GM19324 (cell line): ENCODE results near the gene OLFM4.
"Not testable (repeated sequence)": the region's sequence is repeated elsewhere in the genome, so short reads cannot be mapped to it uniquely, and the experiment has no call there.

Experiments
- ATAC-seq: cut with Tn5 transposase; IDR thresholded peaks from one replicate; pipeline ENCODE4 v1.9.1; 2021; ENCODE audit warnings: mild to moderate bottlenecking, moderate library complexity; ENCODE audit not compliant: unreplicated experiment, low FRiP score

OLFM4 gene

DNA sequence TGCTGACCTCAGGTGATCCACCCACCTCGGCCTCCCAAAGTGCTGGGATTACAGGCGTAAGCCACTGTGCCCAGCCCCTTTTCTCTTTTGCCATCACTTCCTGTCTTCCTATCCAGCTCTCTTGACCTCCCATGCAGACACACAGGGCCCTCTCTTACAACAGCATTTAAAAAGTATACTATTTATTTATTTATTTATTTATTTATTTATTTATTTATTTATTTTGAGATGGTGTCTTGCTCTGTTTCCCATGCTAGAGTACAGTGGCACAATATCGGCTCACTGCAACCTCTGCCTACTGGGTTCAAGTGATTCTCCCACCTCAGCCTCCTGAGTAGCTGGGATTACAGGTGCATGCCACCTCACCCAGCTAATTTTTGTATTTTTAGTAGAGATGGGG is 14.6 kb upstream of the OLFM4 start:
- not testable (repeated sequence) for ATAC-seq

GRCh38 chr13:53014495-53015443 is 13.8 kb upstream of the OLFM4 start:
- no peak for ATAC-seq

- no peak for ATAC-seq
Measured at GRCh38 chr13:53015971-53016370, 12.6 kb upstream of the OLFM4 start.

DNA sequence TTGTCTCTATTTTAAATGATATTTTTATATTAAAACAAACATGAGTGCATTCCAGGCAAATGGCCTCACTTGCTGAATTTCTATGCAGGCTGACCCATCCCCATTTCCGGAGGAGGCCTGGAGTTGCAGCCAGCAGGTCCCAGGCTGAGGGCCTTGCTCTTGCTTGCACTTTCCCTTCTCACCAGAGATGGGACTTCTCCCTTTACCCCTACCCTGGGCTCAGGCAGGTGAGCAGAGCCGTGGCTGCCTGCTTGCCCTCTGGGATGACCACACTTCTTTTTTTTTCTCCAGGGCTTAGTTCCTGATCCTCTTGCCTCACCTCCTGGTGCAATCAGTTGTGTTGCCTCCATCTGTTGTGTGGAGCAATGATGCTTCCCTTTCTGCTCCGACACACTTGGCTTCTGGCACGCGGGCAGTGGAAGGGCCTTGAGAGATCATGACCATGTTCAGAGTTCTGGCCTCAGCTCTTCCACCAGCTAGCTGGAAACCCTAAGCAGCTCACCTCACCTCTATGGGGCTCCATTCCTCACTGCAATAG is 11.1 kb upstream of the OLFM4 start:
- ATAC-seq, result no peak

GRCh38 chr13:53018690-53019647 is 9.6 kb upstream of the OLFM4 start:
- ATAC-seq, result no peak

DNA sequence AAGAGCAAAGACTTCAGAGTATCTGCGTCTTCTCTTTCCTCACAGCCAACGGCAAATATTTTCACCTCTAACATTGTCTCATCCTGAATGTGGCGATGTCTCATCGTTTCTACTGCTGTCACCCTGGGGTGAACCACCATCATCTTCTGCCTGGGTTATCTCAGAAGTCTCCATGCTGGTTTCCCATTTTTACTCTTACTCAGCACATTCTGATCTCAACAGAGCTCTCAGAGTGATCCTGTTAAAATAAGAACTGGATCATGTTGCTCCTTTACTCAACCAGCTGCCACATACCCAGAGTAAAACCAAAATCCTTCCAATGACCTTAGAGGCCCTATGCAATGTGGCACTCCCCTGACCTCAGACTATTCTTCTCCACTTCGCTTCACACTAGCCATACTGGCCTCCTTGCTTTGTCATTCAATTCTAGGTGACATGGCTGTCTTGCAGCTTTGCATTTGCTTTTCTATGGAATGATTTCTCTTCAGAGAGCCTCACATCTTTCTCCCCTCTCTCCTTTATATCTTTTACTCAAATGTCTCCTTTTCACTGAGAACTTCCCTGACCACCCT is 7.8 kb upstream of the OLFM4 start:
- no peak for ATAC-seq

- ATAC-seq, result no peak
Measured at GRCh38 chr13:53023246-53023645, 5.4 kb upstream of the OLFM4 start.

DNA sequence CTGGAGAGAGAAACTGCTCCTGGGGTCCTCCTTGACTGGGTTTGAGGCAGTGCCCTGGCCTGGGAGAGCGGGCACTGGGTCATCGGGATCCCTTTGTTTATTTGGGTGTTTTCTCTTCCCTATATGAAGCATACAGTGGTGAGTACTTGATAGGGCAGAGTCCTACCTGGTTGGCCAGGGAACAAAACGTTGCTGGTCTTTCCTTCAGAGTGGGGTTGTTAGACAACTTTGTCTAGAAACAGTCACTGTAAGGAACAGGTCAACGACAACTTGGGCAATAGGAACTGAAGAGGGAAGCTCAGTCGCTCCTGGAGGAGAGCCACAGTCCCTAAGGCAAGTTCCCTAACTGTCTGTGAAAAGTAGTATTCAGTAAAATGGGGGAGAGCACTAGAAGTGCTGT is 550 bp upstream of the OLFM4 start:
- no peak for ATAC-seq

GRCh38 chr13:53032849-53033248 is 4.2 kb downstream of the OLFM4 start:
- no peak for ATAC-seq

- no peak for ATAC-seq
Measured at GRCh38 chr13:53038993-53039392, 10.4 kb downstream of the OLFM4 start.

DNA sequence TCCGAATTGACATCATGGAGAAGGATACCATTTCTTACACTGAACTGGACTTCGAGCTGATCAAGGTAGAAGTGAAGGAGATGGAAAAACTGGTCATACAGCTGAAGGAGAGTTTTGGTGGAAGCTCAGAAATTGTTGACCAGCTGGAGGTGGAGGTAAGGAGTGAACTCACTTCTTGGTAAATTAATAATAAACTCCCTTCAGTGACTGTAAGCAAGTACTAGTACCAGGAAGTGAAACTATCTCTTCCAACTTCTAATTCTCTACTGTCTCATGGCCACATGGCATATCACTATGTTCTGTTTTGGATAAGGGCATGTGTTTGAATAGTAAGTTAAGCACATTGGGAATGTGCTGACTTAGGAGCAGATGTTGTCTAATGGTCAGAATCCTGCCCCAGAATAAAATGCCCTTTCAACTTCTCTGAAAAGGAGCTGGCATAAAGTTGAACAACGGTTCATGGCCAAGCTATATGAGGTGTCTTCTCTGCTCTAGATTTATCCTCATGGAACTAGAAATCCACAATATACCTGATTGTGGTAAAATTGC is 13.4 kb downstream of the OLFM4 start:
- no peak for ATAC-seq

DNA sequence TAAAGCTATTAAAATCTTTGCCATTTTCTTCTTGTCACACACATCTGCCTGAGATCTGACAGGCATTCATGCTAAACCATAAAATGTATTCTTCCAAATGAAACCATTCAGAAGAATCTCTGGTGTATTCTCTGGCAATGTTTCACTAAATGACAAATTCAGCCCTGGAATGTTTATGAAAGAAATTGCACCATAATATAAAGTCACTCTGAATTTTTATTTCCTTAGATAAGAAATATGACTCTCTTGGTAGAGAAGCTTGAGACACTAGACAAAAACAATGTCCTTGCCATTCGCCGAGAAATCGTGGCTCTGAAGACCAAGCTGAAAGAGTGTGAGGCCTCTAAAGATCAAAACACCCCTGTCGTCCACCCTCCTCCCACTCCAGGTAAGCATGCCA is 14.3 kb downstream of the OLFM4 start:
- no peak for ATAC-seq

- no peak for ATAC-seq
Measured at GRCh38 chr13:53043398-53043797, 14.8 kb downstream of the OLFM4 start.

- ATAC-seq, result no peak
Measured at GRCh38 chr13:53045189-53045588, 16.6 kb downstream of the OLFM4 start.

DNA sequence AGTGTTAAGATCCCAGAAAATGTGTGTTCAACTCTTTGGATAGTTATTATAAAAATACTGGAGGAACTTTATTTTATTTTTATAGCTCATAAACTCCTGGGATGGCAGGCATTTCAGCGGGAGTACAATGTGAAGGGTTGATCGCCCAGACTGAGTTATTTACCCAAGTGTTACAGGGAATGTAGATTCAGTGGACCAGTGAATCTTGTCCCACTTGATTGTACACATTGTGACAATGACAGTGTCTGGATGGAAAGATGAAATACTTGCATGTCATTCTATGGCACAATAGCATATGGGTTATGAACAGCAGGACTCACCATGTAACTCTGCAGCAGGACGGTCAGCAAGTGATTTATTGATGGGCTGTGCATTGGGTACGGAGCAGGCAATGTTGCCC is 20.3 kb downstream of the OLFM4 start:
- ATAC-seq, result no peak

DNA sequence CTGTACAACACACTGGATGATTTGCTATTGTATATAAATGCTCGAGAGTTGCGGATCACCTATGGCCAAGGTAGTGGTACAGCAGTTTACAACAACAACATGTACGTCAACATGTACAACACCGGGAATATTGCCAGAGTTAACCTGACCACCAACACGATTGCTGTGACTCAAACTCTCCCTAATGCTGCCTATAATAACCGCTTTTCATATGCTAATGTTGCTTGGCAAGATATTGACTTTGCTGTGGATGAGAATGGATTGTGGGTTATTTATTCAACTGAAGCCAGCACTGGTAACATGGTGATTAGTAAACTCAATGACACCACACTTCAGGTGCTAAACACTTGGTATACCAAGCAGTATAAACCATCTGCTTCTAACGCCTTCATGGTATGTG is 21.5 kb downstream of the OLFM4 start:
- no peak for ATAC-seq

DNA sequence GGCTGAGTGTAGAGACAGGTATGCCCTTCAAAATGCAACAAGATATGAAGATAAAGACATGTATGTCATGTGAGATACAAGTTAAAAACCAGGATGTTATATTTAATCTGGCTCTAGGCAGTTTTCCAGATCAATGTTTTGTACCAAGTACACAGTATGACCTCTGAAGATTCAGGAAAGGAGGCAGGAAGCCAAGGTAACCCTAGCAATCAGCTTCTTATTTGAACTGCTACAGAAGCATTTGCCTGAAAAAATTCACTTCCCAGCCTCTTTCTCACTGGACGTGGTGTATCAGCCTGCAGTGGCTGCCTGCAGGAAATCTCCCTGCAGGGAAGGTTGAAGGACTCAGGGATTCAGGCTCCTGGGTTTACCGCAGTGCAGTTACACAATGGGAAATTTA is 24.1 kb downstream of the OLFM4 start:
- no peak for ATAC-seq

DNA sequence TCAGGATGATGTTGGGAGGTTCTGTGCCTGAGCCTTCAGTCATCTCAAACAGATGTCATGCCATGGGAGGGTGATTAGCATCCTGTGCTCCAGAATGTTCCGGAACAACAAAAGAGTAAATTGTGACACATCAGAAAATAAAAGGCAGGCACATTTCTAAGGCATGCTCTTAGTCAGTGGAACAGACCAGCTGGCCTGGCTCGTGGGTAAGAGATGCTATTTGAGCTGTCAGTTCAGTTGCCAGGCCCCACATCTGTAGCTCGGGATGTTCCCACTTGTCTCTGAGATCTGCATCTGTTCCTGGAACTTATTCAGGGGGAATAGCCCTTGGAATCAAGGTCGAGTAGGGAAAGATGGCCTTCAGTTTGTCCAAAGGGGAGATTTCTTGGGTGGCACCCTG is 26.0 kb downstream of the OLFM4 start:
- ATAC-seq, result no peak

- ATAC-seq, result no peak
Measured at GRCh38 chr13:53058065-53058679, 29.6 kb downstream of the OLFM4 start.
